DMS114 treated with DMSO at 0.1 percent for 48 hours (cell line): ENCODE measurements around the gene IFIT2.
"Not testable (repeated sequence)": the region's sequence is repeated elsewhere in the genome, so short reads cannot be mapped to it uniquely, and the experiment has no call there.

ENCODE experiments used
- DNase-seq: peaks from one replicate; lab custom pipeline; 2025; ENCODE audit not compliant: unreplicated experiment; lab: John Stamatoyannopoulos, UW

The IFIT2 gene

DNA sequence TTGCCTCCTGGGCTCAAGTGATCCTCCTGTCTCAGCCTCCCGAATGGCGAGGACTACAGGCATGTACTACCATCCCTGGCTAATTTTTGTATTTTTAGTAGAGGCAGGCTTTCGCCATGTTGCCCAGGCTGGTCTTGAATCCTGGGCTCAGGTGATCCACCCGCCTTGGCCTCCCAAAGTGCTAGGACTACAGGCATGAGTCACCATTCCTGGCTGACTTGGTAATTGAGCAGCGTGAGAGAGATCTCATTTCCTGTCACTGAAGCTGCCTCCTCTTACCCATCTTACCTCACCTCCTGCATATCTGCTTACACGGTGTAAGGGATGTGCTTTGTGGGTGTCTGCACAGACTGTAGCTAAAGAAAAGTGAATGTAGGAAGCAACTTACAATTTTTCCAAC lies 35.6 kb downstream of the IFIT2 start:
- DNase-seq = no peak

DNA sequence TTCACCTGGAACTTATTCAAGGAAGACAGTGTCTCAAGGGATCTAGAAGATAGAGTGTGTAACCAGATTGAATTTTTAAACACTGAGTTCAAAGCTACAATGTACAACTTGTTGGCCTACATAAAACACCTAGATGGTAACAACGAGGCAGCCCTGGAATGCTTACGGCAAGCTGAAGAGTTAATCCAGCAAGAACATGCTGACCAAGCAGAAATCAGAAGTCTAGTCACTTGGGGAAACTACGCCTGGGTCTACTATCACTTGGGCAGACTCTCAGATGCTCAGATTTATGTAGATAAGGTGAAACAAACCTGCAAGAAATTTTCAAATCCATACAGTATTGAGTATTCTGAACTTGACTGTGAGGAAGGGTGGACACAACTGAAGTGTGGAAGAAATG lies 36.9 kb downstream of the IFIT2 start:
- no peak for DNase-seq

DNA sequence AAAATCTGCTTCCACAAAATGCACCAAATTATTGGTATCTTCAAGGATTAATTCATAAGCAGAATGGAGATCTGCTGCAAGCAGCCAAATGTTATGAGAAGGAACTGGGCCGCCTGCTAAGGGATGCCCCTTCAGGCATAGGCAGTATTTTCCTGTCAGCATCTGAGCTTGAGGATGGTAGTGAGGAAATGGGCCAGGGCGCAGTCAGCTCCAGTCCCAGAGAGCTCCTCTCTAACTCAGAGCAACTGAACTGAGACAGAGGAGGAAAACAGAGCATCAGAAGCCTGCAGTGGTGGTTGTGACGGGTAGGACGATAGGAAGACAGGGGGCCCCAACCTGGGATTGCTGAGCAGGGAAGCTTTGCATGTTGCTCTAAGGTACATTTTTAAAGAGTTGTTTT lies 38.0 kb downstream of the IFIT2 start:
- no peak for DNase-seq

DNA sequence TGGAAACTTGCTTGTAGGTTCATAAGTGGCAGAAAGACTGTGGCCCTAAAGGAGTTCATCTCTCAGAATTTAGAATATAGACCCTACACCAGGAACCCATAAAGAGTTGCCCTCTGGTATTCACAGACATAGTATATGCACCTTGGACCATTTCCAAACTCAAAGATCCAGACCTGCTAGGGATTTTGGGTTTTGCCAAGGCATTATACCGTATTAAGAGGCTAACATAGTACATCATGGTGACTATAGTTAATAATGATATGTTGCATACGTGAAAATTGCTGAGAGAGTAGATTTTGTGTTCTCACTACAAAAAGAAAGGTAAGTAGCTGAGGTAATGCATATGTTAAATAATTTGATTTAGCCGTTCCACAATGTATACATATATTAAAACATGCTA lies 39.8 kb downstream of the IFIT2 start:
- DNase-seq = no peak

DNA sequence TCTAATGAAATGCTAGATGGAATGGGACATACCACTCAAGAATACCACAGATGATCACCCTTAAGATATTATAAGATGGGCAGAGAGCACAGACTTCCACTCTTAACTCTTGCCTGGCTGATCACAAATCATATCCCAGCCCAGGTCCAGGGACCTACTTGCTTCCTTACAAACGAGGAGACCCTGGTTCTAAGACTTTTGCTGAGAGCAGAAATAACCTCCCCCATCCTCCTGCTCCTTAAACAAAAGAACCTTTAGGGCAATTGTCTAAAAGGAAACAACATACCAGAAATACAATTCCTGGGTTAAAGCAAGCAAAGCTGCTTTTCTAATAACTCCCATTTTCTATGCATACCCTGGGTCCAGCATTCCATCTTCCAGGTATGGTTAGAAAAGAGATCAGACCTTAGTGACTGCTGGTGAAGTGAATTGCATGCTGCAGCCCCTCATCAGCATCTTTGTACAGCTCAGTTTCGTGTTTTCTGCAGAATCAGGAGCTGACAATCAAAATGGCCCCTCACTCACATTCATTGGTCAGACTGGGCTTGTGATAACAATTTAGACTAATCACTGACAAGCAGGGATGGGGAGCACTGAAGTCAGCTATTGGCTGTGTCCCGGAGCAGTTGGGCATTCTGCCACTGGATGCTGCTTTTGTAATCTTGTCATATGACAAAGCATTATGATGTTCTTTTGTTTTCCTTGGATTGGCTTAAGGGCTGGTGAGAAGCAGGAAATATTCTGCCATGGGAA lies 40.5 kb downstream of the IFIT2 start:
- DNase-seq = no peak

DNA sequence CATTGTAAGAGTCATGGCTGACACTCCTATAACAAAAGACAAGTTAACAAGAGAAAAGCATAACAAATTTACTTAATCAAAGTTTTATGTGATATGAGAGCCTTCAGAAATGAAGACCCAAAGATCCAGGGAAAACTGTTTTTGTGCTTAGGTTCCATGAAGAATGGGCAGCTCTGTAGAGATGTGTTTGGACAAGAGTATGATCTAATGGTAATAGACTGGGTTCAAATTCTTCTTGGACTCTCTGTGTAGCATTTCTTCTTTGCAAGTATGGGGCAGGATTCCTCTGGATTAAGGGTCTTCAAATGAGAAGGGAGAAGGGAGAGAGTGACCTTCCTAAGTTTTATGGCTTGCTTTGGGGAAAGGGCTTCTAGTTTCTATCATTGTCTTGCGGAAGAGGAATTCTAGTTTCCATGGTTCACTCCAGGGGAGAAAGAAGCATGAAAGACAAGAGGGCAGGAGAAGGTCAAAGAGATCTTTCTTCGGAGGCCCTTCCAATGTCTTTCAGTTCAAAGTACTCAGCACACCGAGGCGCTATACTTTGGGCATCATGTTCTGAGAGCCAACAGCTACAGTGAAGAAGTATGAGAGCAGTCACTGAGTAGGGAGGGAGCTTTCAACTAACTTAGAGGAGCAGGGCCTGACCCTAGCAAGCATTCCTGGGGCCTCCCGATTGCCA lies 41.4 kb downstream of the IFIT2 start:
- no peak for DNase-seq

DNA sequence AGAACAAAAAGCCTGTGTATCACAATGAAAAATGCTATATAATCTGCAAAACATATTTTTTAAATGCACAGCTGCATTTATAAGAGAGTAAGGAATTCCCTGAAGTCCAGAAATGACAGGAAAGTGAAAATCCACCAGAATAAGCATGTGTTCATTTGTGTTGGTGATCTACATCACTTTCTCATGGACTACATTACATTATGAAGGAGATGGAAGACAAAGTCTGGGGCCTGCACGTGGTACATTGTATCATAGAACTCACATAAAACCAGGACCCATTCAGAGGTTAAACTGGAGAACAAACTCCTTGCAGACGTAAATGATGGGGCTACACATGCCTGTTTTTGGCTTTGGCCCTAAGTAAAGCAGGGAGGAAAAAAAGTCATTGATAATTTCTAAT lies 42.3 kb downstream of the IFIT2 start:
- no peak for DNase-seq

DNA sequence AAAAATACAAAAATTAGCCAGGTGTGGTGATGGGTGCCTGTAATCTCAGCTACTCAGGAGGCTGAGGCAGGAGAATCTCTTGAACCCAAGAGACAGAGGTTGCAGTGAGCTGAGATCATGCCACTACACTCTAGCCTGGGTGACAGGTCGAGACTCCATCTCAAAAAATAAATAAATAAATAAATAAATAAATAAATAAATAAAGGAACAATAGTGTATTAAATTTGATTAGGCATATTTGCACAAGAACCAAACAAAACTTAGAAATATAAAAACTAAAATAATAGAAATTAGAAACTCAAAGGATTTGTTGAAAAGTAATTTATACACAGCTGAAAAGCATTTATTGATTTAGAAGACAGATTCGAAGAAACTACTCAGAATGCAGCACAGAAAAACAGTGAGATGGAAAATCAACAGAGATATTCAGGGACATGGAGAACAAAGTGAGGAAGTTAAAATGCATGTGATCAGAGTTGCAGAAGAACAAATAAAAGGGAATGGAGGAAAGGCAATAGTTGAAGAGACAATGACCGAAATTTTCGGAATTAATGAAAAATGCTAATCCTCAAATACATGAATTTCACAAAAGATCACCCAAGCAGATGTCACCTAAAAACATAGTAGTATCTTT lies 43.6 kb downstream of the IFIT2 start:
- DNase-seq = no peak

DNA sequence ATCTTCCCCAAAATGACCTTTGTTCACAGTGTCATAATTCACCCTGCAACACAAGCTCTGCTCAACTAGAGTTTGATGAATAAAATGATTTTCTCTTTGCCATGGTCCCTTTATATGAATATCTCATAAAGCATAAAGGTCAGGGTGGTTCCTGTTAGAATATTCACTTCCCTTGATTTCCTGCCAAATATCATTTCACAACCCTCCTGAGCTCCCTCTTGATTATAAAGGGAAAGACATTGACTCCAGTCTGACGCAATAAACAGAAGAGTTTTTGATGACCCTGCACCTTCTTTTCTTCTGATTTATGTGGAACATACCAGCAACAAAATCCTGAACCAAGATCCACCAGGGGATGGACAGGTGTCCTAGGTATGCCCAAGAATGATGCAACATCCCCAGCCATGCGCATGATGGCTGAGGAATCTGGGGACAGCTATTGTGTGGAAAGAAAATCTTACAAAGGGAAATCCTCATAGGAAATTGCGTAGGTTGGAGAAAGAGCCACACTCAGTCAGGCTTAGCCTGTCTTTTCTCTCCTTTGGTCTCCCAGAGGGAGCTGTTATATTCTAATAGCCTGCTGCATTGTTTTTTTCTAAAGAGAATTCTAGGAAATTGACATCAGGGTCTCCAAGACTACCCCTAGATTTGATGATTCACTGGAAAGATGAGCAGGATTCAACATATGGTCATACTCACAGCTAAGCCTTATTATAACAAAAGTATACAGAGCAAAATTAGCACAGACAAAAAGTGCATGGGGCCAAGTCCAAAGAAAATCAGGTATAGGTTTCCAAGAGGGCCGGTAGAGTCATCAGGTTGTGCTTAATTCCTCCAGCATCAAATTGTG lies 44.8 kb downstream of the IFIT2 start:
- no peak for DNase-seq

DNA sequence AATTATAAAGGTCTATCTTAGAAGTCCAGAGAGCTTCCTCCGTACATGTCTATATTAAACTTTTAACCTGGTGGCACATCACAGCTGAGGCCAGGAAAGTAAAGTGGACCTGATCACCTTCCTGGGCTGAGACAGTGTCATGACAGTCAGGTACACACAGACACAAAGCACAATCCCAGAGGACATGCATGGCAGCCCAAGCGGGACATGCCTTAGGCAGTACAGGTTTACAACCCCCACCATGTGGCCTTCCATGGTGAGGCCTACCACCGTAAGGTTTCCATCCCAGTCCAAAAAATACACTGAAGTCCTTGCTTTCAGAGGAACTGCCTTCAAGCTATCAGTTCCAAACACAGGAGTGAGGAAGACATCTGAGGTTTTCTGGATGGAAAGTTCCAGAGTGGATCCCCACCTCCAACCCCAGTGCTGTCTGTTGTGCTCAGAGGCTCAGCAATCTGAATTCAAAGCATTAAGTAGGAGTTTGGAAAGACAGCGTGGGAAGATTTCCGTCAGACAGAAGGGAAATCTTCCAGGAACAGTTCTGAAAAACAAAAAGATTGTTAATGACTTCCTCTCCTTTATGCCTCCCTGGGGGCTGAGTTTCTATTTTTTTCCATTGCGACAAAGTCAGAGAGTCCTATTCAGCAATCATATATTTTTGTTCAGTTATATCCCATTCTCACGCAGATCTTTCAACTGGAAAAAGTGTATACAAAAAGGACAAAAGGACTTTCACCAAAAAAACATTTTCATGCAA lies 46.0 kb downstream of the IFIT2 start:
- DNase-seq = no peak

DNA sequence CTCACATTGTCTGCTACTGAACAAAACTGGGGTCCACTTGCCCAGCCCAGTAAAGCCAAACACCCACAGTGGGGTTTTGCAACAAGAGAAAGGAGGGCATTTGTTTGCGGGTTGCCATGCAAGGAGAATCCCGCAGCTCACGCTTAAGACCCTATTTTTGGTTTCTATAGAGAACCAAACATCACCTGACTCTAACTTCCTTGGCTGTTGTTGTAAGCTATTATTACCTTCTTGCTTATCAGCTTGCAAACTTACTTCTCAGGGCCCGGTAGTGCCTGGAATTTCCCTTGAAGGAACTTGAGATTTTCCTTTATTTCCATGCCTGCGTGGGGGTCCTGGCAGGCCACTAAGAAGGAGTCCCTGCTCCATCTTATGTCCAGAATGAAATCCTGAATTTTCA lies 46.6 kb downstream of the IFIT2 start:
- DNase-seq = no peak

DNA sequence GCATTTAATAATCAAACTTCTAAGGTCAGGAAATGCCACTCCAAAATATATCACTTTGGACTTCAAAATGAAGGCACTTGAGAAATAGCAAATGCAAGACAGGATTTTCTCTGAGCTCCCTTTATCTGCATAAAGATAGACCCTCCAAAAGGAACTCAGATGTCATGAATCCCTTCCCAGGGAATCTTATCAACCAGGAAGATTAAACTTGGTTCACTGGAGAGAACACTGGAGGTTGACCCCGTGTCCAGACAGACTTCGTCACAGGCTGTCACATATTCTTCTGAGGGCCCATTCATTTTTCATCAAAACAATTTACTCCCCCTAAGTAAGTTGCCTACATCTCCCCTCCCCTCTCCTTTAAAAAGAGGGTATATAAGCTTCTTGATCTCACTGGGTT lies 47.1 kb downstream of the IFIT2 start:
- no peak for DNase-seq

DNA sequence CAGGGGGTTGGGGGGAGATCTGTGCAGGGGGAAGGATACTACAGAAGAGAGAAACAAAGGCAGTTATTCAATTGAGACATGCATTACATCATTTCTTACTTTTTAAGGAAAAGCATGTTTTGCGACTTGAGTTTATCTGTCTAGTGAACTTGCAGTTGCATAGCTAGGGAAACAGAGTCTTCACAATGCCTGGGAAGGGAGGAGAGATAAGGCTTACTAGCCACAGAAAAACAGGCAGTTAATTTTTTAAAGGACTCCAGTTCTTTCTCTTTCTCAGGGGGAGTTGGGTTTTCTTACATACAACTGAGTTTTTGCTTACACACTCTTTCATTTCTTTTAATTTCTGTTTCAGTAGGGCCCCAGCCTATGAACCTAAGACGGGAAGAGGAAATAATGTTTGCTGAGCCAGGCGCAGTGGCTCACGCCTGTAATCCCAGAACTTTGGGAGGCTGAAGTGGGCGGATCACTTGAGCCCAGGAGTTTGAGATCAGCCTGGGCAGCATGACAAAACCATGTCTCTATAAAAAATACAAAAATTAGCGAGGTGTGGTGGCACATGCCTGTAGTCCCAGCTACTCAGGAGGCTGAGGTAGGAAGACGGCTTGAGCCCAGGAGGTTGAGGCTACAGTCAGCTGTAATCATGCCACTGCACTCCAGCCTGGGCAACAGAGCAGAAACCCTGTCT lies 48.9 kb downstream of the IFIT2 start:
- not testable (repeated sequence) for DNase-seq

DNA sequence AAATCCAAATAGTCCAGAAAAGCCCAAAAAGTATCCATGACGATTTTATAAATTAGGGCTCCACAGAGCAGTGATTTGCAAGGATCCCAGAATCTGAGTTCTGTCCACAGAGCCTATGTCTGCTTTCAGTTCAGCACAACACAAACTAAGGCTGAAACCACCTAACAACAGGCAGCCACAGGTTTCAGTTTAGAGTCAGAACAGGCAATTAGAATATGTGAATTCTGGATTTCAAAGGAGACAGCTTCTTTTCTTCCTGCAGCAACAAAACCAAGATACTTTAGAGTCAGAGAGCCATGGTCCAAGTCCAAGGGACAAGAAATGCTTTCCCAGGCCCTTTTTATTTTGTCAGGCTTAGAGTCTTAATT lies 49.5 kb downstream of the IFIT2 start:
- DNase-seq = no peak

DNA sequence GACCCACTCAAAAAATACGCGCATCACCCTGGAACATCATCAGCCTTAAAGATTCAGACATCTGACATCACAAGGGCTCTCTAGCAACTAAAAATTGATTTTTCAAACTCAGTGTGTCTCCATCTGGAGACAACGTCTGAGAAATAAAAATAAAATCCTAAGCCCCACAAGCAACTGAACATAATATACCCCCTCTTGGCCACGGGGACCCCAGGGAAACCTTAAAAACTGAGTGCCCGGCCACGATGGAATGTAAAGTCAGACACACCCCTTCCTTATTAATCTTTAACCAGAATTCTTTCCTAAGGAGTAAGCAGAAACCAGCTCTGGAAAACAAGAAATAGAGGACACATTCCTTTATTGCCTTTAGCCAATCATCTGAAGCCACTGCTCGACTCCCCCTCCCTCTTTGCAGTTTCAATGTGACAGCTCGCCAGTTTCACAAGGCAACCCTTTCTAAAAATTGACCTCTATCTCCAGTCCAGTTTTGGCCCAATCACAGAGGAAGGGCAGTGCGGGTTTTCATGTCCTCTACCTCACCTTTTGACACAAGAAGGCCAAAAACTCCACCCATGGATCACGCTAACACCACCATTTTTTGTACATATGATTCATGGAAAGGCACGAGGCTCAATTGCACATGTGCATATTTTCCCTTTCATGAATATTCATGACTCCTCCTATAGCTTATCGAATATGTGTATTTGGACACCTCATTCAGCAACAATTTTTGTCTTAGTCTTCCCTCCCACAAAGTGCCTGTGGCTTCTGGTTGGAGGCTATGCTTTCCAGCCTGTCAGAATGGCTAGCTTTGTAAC lies 50.1 kb downstream of the IFIT2 start:
- DNase-seq = no peak

DNA sequence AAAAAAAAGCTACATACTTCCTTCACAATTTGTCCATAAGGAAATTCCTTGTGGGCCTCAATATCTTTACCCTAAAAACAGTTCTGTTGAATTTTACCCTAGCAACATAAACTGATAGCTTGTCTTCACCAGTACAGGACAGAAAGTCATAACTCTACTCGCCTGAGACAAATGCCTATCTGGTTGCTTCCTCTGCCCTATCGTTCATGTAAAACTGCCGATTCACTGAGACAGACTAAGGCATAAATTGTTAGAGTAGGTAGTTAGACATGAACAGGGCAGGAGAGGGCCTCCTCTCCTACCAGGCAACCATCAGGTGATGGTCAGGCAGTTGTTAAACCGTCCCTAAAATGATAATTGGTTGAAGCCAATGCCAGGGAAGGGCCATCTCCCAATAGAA lies 51.0 kb downstream of the IFIT2 start:
- no peak for DNase-seq

DNA sequence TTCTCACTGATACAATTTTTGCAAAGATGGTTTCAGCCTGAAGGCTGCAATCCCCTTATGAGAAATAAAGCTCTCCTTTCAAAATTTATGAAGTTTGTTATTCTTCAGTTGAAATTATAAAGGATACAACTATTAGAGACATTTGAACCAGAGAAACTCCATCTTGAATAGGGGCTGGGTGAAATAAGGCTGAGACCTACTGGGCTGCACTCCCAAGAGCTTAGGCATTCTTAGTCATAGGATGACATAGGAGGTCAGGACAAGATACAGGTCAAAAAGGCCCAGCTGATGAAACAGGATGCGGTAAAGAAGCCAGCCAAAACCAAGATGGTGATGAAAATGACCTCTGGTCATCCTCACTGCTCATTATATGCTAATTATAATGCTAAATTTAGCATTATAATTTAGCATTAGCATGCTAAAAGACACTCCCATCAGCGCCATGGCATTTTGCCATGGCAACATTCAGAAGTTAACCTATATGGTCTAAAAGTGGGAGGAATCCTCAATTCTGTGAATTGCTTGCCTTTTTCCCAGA lies 53.6 kb downstream of the IFIT2 start:
- no peak for DNase-seq

DNA sequence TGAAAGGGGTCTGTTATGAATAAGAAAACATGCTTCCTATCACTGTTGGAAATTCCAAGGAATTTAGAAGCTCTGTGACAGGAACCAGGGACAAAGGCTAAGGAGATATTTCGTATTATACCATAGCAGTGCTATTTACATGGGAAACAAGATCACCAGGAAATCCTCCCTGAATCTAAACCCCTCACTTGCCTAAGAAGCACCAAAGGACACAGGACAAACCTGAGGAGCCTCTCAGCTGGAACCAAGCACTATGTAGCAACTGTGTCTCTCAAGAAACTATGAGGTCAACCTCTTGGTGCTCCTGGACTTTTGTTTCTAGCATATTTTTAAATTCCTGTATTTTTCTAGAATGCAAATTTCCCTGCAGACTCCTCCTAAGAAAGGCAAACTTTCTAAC lies 55.2 kb downstream of the IFIT2 start:
- no peak for DNase-seq

DNA sequence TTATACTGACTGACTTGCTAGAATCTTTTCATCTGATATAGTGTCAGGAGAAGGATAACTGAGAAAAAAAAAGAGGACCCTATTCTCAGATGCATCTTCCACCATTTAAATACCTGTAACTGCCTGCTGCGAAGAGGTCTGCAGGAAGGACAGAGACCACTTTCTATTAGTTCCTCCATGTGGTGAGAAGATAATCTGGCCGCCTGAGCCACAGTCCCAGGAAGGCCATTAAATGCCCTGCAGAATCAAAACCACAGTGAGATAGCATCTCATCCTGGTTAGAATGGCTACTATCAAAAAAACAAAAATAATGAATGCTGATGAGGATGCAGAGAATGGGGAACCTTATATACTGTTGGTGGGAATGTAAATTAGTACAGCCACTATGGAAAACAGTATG lies 56.1 kb downstream of the IFIT2 start:
- no peak for DNase-seq
